Gastroesophageal sphincter (tissue), 4 donors: ENCODE data around the gene ENTREP3. TPM values are rescaled to one million over a fixed set of nuclear protein-coding genes. Genes with fewer than 3 reads are reported as not detected.

Source experiments
- ATAC-seq: fragments of 150-250 bp; one replicate; pipeline ENCODE4 v1.9.1; 2016; ENCODE audit warnings: mild to moderate bottlenecking, moderate library complexity
- H3K27ac ChIP-seq, 4 donors: fragments of 200-600 bp; sonication (generic) in 3 of 4; 1 replicate in 3 of 4; 2 replicates in 1 of 4; pipeline ENCODE4 v1.5.1; 2016 to 2019
- H3K27me3 ChIP-seq: fragments of 200-600 bp; sonication (generic); one replicate; pipeline ENCODE4 v1.5.1; 2019
- H3K36me3 ChIP-seq, 2 donors: fragments of 200-600 bp; sonication (generic); one replicate each; pipeline ENCODE4 v1.5.1; 2019; ENCODE audit warnings: control low read depth in 1 of 2
- H3K4me1 ChIP-seq, 3 donors: fragments of 200-600 bp; sonication (generic); 1 replicate in 2 of 3; 2 replicates in 1 of 3; pipeline ENCODE4 v1.5.1; 2016 to 2019; ENCODE audit warnings: control low read depth in 2 of 3
- H3K4me3 ChIP-seq, 2 donors: fragments of 200-600 bp; sonication (generic); one replicate each; pipeline ENCODE4 v1.5.1; 2019; ENCODE audit warnings: mild to moderate bottlenecking in 1 of 2, moderate library complexity in 1 of 2
- H3K9me3 ChIP-seq, 3 donors: fragments of 200-600 bp; sonication (generic); one replicate each; pipeline ENCODE4 v1.5.1; 2017 to 2019; ENCODE audit warnings: control low read depth in 2 of 3
- CTCF ChIP-seq, 4 experiments: fragments of 200-600 bp in 2 of 4; fragments of 450-650 bp in 2 of 4; sonication (generic) in 1 of 4; IDR thresholded peaks; one replicate each; pipeline ENCODE4 v1.5.1; 2017 to 2019; ENCODE audit warnings: antibody characterized with exemption in 4 of 4, mild to moderate bottlenecking in 2 of 4, moderate library complexity in 2 of 4
- EP300 ChIP-seq: sonication (generic); formaldehyde crosslinking; IDR thresholded peaks from one replicate; pipeline ENCODE4 v1.6.1; 2017; ENCODE audit warnings: antibody characterized with exemption, mild to moderate bottlenecking
- POLR2A ChIP-seq, 2 donors: fragments of 450-650 bp; IDR thresholded peaks; one replicate each; pipeline ENCODE4 v1.6.1; 2017; ENCODE audit warnings: antibody characterized with exemption in 2 of 2, mild to moderate bottlenecking in 2 of 2, moderate library complexity in 1 of 2
- POLR2AphosphoS5 ChIP-seq: sonication (generic); formaldehyde crosslinking; IDR thresholded peaks from one replicate; pipeline ENCODE4 v1.6.1; 2017; ENCODE audit warnings: antibody characterized with exemption
- WGBS, 2 donors: methylation state at CpG; one replicate each; pipeline ENCODE4 v1.1.5; 2018; ENCODE audit warnings: low coverage in 1 of 2; 5-methylcytosine and 5-hydroxymethylcytosine counted together
- total RNA-seq, 4 donors: library from RNA; depleted of rRNA; stranded (reverse); fragments of >200 nt; gene quantifications; one replicate each; pipeline ENCODE4 v1.1.0, GENCODE V29; 2016

The ENTREP3 gene
- total RNA-seq, 4 donors from 2014 or later: 11.4 to 35.3 (median 22.1) TPM

DNA sequence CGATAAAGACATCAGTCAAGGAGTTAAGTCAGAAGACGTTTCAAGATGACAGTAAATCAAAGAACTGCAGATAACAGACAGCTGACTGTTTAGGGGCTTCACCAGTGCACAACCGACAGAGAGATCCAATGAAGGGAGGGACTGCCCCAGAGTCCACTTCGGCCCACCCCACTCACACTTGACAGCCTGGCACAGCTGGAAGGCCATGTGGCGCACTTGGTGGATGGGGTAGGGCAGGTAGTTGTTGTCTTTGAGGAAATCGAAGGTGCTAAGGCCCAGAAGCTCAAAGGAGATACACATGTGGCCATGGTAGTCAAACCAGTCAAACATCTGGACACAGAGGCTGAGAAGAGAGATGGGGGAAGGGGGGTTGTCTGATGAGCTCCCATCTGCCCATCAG is 11.3 kb upstream of the ENTREP3 start:
- H3K27me3 ChIP-seq: no peaks in the 10 kb centered on the region
- no peak overlapping the region for H3K4me3 ChIP-seq
- WGBS, 2 donors: 40 to 76% methylated on average over 3 to 6 of the region's 6 CpGs
- peaks cover 0 to 34% (median 11%) of the 10 kb centered on the region in 3 donors for H3K4me1 ChIP-seq
- peaks cover 12 to 85% of the 10 kb centered on the region in 2 donors for H3K36me3 ChIP-seq
- H3K27ac ChIP-seq: no peak overlapping the region
- no peak for ATAC-seq
- TF ChIP-seq POLR2AphosphoS5 (no peak), EP300 (no peak), POLR2A (IDR thresholded peaks at IDR 0.05) (no peak), CTCF (IDR thresholded peaks at IDR 0.05) (no peak)
- no peaks in the 10 kb centered on the region for H3K9me3 ChIP-seq

DNA sequence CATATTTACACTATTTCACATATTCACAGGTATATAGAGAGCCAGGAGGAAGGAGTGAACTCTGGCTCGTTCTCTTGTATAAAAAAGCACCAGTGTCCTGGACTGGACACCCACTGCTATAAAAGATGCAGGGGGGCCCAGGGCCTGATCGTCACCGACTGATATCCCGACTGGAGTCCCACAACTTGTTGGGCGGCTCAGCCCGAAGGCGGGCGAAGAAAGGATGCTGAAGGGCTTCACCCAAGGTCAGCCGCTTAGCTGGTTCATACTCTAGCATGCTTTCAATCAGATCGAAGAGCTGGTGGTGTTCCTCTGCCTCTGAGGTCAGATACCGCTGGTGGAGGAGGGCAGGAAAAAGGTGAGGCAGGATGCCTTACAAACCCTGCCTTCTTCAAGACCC is 7.8 kb upstream of the ENTREP3 start:
- Histone ChIP-seq H3K9me3 (no peaks in the 10 kb centered on the region), H3K4me1 (peaks cover 3 to 30% (median 14%) of the 10 kb centered on the region in 3 donors), H3K4me3 (no peak overlapping the region), H3K27ac (peak overlapping the region in 3 of 4 donors; percentile 86 to 91 (median 86)), H3K27me3 (no peaks in the 10 kb centered on the region), H3K36me3 (peaks cover 6 to 76% of the 10 kb centered on the region in 2 donors)
- TF ChIP-seq POLR2A (IDR thresholded peaks at IDR 0.05) (no peak), CTCF (IDR thresholded peaks at IDR 0.05) (no peak), POLR2AphosphoS5 (no peak), EP300 (no peak)
- no peak for ATAC-seq
- WGBS, 2 donors: 73 to 85% methylated on average over 11 of the region's 11 CpGs

DNA sequence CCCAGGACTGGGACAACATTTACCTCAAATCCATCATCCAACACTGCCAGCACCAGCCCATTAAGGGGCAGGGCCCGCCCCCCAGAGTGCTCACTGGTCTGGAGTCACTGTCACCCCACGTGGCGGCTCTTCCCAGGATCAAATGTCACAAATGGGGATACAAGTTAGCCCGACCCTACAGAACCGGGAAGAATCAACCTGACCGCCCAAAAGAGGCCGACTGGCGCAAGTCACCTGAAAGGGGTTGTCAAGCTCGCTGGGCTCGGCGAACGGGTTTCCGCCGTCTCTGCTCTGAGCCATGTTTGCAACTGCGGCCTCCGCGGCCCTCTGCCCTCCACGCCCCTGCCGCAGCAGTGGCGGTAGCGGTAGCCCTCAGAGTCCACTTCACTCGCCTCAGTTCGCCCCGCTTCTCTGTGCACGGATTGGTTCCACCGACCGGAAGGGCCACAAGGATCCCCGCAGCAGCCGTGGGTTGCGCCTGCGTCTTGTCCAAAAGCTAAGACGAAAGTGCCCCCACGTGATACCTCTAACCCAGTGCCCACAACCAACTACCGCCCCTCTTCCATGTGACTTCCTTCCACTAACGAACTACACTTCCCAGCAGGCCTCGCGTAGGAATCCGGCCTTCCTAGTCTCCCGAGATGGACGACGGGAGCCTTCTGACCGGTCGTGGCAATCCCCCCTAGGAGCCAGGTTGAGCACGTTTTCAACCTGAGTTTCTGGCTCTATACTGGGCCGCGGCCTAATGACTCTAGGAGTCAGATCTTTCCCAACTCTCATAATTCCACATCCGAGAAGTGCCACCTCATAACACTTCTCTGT is 6.8 kb upstream of the ENTREP3 start, which contains the start of gene SCAMP3:
TSS of gene SCAMP3 (minus strand) at position 509 of the 822 bp plus-strand sequence. CDS start at position 300, 209 bp downstream.
- peak within 1 kb of the TSS; percentile 62 to 91 (median 86) for H3K27ac ChIP-seq
- no peaks in the 10 kb centered on the region for H3K27me3 ChIP-seq
- peaks cover 3 to 76% of the 10 kb centered on the region in 2 donors for H3K36me3 ChIP-seq
- H3K9me3 ChIP-seq: no peaks in the 10 kb centered on the region
- peak within 1 kb of the TSS; percentile 76 to 78 for H3K4me3 ChIP-seq
- no peak for TF ChIP-seq CTCF (IDR thresholded peaks at IDR 0.05)
- TF ChIP-seq POLR2AphosphoS5: peak; percentile 86
- TF ChIP-seq EP300: no peak
- TF ChIP-seq POLR2A (IDR thresholded peaks at IDR 0.05): peak; percentile 69 to 70
- 0% methylated on average over 8 to 22 of the region's 47 CpGs for WGBS, 2 donors
- peak; percentile 99 for ATAC-seq
- peaks cover 3 to 30% (median 14%) of the 10 kb centered on the region in 3 donors for H3K4me1 ChIP-seq

DNA sequence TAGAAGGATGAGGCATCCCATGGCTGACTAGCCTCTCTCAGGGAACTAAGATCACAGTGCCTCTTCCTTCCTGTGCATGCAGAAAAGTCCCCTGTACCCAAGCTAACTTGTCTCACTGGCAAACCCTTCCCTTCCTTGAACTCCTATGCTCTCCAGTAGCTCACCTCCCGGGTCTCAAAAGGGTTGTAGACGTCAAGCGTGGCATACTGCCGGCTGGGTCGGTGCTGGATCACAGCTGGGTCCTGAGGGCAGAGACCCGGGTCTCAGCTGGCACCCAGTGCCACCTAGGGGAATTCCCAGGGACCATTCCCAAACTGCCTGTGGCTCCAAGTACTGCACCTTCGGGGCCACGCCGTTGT is 6.2 kb upstream of the ENTREP3 start:
- TF ChIP-seq POLR2A (IDR thresholded peaks at IDR 0.05) (no peak), EP300 (no peak), POLR2AphosphoS5 (no peak), CTCF (IDR thresholded peaks at IDR 0.05) (no peak)
- peak overlapping the region; percentile 62 to 91 (median 86) for H3K27ac ChIP-seq
- no peak for ATAC-seq

DNA sequence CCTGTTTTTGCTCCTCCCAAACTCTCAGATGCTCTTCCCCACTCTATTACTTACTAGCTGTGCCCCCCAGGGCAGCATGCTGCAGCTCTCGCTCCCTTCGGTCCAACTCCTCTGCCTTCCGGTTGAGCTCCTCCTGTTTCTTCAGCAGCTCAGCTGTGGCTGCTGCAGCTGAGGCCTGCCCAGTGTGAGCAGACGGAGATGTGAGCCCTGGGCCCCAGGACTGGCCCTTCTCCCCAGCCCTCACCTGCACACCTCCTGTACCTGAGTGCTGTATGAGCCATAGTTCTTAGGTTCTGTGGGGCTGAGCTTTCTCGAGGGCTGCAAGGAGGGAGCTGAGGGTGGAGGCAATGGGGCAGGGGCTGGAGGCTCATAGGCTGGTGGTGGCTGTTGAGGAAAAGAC is 5.0 kb upstream of the ENTREP3 start:
- no peaks in the 10 kb centered on the region for H3K9me3 ChIP-seq
- H3K27me3 ChIP-seq: no peaks in the 10 kb centered on the region
- no peak for TF ChIP-seq POLR2A (IDR thresholded peaks at IDR 0.05)
- TF ChIP-seq CTCF (IDR thresholded peaks at IDR 0.05): no peak
- TF ChIP-seq EP300: no peak
- no peak for TF ChIP-seq POLR2AphosphoS5
- no peak for ATAC-seq
- no peak overlapping the region for H3K4me3 ChIP-seq
- no CpG with 5 or more reads among the region's 5 CpGs for WGBS, 2 donors
- H3K36me3 ChIP-seq: peaks cover 3 to 66% of the 10 kb centered on the region in 2 donors
- H3K27ac ChIP-seq: peak overlapping the region in 2 of 4 donors; percentile 86
- H3K4me1 ChIP-seq: peaks cover 3 to 44% (median 14%) of the 10 kb centered on the region in 3 donors

More for the DNA sequence above, 6.2 kb upstream of the ENTREP3 start:
- WGBS, 2 donors: 0% methylated on average over 5 of the region's 9 CpGs; no CpG with 5 or more reads in 1 of the 2 donors
- Histone ChIP-seq H3K4me3 (peak overlapping the region; percentile 76 to 78), H3K36me3 (peaks cover 3 to 76% of the 10 kb centered on the region in 2 donors), H3K4me1 (peaks cover 3 to 35% (median 14%) of the 10 kb centered on the region in 3 donors), H3K27me3 (no peaks in the 10 kb centered on the region), H3K9me3 (no peaks in the 10 kb centered on the region)
